ENCODE measurements around the gene CPEB1.

CPEB1 gene

DNA sequence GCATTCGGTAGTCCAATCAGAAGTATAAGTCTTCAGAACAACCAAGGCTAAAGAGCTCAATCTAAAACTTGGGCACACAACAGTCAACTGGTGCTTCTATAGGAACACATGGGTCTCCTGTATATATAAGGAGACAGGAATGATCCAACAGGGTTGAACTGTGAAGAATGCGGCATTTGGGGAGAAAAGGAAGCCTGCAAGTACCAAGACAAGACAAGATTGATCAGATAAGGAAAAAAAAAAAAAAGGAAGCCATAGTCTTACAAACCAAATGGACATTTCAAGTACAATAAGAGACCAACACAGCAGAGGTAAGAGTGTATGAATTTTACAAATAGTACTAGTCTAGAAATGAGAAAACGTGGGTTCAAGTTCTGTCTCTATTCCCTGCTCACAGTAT is 6.5 kb downstream of the CPEB1 start:
- H3K9me3 Mint-ChIP-seq = no peaks in the 10 kb centered on the region
- H3K36me3 Mint-ChIP-seq = no peaks in the 10 kb centered on the region
- no peak overlapping the region for H3K4me3 Mint-ChIP-seq
- H3K27me3 Mint-ChIP-seq = peaks cover 46% of the 10 kb centered on the region
- no peaks in the 10 kb centered on the region for H3K4me1 Mint-ChIP-seq
- H3K27ac Mint-ChIP-seq = no peak overlapping the region

DNA sequence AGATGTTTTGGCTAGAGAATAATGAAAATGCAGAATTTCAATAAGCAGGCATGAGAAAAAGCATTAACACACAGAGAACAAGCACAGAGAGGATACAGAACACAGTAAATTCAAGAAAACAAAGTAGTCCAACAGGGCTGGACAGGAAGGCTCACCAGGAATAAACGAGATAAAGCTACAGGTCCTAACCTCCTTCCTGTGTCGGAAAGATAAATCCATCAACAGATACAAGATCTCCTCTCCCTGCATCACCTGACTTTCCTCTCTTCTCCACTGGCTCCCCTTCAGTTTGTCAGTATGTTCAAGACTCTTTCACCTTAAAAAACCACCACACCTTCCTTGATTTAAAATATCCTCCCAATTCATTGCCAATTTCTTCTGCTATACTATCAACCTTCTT is 11.4 kb downstream of the CPEB1 start:
- no peak overlapping the region for H3K27ac Mint-ChIP-seq
- H3K9me3 Mint-ChIP-seq = no peaks in the 10 kb centered on the region
- H3K27me3 Mint-ChIP-seq = peaks cover 29% of the 10 kb centered on the region
- H3K4me1 Mint-ChIP-seq = no peaks in the 10 kb centered on the region
- H3K4me3 Mint-ChIP-seq = no peak overlapping the region
- H3K36me3 Mint-ChIP-seq = no peaks in the 10 kb centered on the region

DNA sequence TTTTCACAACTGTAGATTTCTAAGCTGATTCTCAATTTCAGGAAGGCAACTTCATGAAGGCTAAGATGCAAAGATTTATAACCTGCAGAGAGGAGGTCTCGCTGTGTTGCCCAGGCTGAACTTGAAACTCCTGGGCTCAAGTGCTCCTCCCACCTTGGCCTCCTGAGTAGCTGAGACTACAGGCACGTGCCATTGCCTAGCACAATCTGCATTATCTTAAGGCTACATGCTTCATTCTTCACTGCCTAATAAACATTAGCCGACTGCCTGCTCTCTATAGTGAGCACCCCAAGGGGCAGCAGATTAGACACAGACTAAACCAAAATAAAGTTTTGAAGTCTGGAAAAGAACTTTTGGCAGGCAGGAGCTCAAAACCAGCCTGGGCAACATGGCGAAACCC is 17.1 kb downstream of the CPEB1 start:
- no peak overlapping the region for H3K27ac Mint-ChIP-seq
- H3K4me3 Mint-ChIP-seq = no peak overlapping the region
- H3K36me3 Mint-ChIP-seq = no peaks in the 10 kb centered on the region
- no peaks in the 10 kb centered on the region for H3K27me3 Mint-ChIP-seq
- H3K9me3 Mint-ChIP-seq = no peaks in the 10 kb centered on the region
- H3K4me1 Mint-ChIP-seq = no peaks in the 10 kb centered on the region

DNA sequence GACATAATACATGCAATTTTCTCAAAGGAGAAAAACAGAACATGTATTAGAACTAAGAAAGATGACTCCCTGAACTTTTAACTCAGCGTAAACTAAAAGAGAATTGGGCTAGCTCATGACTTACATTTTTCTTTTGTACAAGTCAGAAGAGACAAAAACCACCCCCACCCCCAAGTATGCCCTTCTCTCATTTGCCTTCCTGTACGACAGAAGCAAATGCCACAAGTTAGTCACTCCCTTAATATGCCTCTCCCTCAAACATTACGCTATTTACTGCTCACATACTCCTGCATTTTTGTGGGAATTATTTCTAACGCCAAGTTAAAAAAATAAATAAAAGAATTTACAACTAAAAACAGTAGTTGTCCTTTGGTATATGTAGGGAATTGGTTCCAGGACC is 22.0 kb downstream of the CPEB1 start:
- no peak overlapping the region for H3K27ac Mint-ChIP-seq

DNA sequence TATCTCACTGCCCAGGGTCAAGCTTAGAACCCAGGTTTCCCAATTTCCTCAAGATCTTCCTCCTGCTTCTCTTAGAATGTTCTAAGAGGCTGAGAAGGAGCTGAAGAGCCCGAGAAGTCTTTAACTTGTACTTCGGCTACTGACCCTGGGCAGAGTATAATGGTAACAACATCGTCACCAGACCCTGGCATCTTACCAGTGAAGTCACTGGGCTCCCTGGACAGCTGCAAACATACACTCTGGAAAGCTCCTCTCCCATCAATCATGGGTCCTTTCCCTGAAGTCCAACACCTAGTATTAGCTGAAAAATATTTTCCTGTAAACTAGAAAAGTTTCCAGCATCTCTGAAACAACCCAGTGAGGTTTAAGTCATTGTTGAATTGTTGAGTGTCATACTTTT is 22.7 kb downstream of the CPEB1 start:
- Mint-ChIP-seq H3K4me3 (no peak overlapping the region), H3K36me3 (no peaks in the 10 kb centered on the region), H3K27ac (no peak overlapping the region), H3K27me3 (no peaks in the 10 kb centered on the region), H3K4me1 (no peaks in the 10 kb centered on the region), H3K9me3 (no peaks in the 10 kb centered on the region)

More for the DNA sequence above, 22.0 kb downstream of the CPEB1 start:
- no peaks in the 10 kb centered on the region for H3K4me1 Mint-ChIP-seq
- no peaks in the 10 kb centered on the region for H3K36me3 Mint-ChIP-seq
- no peaks in the 10 kb centered on the region for H3K9me3 Mint-ChIP-seq
- H3K4me3 Mint-ChIP-seq = no peak overlapping the region
- H3K27me3 Mint-ChIP-seq = no peaks in the 10 kb centered on the region

DNA sequence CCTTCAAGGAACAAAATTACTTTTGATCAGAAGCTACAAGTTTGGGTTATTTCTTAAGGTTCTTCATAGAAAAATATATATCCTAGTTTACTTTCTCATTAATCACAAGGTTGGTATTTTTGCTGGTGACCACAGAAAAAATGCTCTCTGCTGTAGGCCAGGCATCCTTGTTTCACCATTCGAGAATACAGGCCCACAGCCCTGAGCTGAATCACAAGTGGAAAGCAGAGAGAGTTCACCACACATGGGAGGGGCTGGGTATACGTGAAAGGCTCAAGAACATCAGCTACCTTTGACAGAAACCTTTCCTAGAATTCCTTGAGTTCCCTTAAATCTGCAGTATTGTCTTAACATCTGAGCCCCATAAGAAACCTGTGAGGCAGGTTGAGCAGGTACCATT is 23.2 kb downstream of the CPEB1 start:
- Mint-ChIP-seq H3K27ac (no peak overlapping the region), H3K4me1 (no peaks in the 10 kb centered on the region)

DNA sequence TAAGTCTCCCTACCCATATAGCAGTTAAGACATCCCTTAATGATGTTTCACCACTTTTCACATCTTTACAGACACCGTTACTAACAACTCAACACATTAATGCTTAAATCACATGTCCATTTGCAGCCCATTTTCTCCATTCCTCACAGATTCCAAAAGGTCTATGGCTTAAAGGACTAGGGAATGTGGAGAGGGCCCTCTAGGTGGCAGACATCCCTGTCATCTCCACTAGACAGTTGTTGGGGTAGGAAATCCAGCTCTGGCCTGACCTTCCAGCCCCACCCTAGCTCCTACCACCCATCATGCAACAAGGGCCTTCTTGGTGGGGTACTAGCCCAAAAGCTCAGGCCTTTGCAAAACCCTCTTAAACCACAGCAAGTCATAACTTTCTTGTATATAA is 25.2 kb downstream of the CPEB1 start:
- H3K9me3 Mint-ChIP-seq = no peaks in the 10 kb centered on the region
- H3K4me1 Mint-ChIP-seq = no peaks in the 10 kb centered on the region
- no peak overlapping the region for H3K27ac Mint-ChIP-seq
- peaks cover 2% of the 10 kb centered on the region for H3K27me3 Mint-ChIP-seq
- no peaks in the 10 kb centered on the region for H3K36me3 Mint-ChIP-seq
- no peak overlapping the region for H3K4me3 Mint-ChIP-seq

More for the DNA sequence above, 23.2 kb downstream of the CPEB1 start:
- no peak overlapping the region for H3K4me3 Mint-ChIP-seq
- no peaks in the 10 kb centered on the region for H3K9me3 Mint-ChIP-seq
- no peaks in the 10 kb centered on the region for H3K36me3 Mint-ChIP-seq
- no peaks in the 10 kb centered on the region for H3K27me3 Mint-ChIP-seq

DNA sequence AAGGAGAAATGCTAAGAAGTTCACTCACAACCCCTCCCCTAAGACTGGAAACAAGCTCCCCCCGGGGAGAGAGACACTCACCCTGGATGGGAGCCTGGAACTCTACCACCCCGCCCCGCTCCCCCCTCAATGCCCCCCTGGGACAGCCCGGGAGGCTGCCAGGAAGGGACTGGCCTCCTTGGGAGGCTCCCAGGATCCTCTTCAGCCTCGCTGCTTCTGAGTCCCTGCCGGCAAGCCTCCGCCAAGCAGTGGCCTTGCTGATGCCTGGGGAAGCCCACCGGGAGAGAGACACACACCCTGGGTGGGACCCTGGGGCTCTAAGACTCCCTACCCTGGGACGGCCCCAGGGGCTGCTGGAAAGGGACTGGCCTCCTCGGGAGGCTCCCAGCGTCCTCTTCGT is 33.4 kb downstream of the CPEB1 start:
- no peaks in the 10 kb centered on the region for H3K36me3 Mint-ChIP-seq
- H3K27ac Mint-ChIP-seq = no peak overlapping the region
- no peak overlapping the region for H3K4me3 Mint-ChIP-seq
- no peaks in the 10 kb centered on the region for H3K9me3 Mint-ChIP-seq
- no peaks in the 10 kb centered on the region for H3K4me1 Mint-ChIP-seq
- H3K27me3 Mint-ChIP-seq = peaks cover 3% of the 10 kb centered on the region

DNA sequence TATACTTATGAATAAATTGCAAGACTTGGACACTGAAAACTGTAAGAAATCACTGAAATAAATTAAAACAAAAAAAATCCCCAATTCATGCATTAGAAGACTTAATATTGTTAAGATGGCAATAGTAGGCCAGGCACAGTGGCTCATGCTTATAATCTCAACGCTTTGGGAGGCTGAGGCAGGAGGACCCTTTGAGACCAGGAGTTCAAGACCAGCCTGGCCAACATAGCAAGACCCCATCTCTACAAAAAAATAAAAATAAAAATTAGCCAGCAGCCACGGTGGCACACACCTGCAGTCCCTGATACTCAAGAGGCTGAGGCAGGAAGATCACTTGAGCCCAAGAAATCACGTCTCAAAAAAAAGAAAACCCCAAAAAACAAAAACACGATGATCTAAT is 35.8 kb downstream of the CPEB1 start:
- H3K4me3 Mint-ChIP-seq = no peak overlapping the region
- no peaks in the 10 kb centered on the region for H3K9me3 Mint-ChIP-seq
- no peaks in the 10 kb centered on the region for H3K36me3 Mint-ChIP-seq
- H3K4me1 Mint-ChIP-seq = no peaks in the 10 kb centered on the region
- H3K27me3 Mint-ChIP-seq = peaks cover 1% of the 10 kb centered on the region
- H3K27ac Mint-ChIP-seq = no peak overlapping the region

DNA sequence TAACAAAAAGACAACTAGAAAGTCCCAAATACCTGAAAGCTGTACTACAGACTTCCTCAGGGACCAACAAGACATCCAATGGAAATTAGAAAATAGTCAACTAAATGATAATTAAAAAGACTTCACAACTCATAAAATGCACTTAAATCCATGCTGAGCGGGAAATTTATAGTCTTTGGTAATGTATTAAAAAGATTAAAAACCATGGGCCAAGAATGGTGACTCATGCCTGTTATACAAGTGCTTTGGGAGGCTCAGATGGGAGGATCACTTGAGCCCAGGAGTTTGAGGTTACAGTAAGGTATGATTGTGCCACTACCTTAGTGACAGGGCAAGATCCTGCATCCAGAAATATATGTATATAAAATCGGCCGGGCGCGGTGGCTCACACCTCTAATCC is 45.0 kb downstream of the CPEB1 start:
- peaks cover 4% of the 10 kb centered on the region for H3K27me3 Mint-ChIP-seq
- no peaks in the 10 kb centered on the region for H3K4me1 Mint-ChIP-seq
- no peak overlapping the region for H3K27ac Mint-ChIP-seq
- peaks cover 1% of the 10 kb centered on the region for H3K36me3 Mint-ChIP-seq
- H3K9me3 Mint-ChIP-seq = no peaks in the 10 kb centered on the region
- no peak overlapping the region for H3K4me3 Mint-ChIP-seq

DNA sequence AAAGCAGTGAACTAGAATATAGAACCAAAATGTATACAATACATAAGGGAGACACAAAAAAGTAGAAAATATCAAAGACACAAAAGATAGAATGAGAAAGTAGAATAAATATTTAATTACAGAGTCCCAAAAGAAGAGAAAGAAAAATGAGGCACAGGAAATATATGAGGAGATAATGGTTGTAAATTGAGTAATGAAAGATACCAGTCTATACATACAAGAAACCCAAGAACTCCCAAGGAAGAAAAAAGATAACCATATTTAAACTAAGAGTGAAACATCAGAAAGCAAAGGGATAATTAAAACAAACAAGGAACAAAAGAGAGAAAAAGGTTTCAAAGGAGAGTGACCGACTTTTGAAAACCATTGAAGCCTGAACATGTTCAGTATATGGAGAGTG is 47.3 kb downstream of the CPEB1 start:
- H3K27me3 Mint-ChIP-seq = peaks cover 6% of the 10 kb centered on the region
- no peak overlapping the region for H3K4me3 Mint-ChIP-seq
- H3K27ac Mint-ChIP-seq = no peak overlapping the region
- H3K9me3 Mint-ChIP-seq = no peaks in the 10 kb centered on the region
- peaks cover 1% of the 10 kb centered on the region for H3K36me3 Mint-ChIP-seq
- H3K4me1 Mint-ChIP-seq = no peaks in the 10 kb centered on the region

DNA sequence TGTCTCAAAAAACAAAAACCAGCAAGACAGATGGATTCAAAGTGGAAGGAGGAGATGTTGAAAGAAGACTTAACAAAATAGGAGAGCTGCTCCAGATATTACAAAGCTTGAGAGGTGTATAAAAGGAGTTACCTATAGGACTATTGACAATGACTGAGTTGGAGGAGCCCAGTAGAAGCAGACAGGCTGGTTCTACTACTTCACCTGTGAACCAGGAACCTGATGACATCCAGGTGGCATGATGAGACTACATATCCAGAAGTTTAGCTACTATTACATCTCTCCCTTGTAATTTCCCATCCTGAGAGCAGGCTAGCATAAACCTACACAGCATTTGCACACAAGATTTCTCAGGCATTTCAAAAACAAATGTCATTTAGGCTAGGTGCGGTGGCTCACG is 49.3 kb downstream of the CPEB1 start:
- Mint-ChIP-seq H3K36me3 (peaks cover 1% of the 10 kb centered on the region), H3K9me3 (no peaks in the 10 kb centered on the region), H3K27me3 (peaks cover 6% of the 10 kb centered on the region), H3K27ac (no peak overlapping the region), H3K4me3 (no peak overlapping the region), H3K4me1 (no peaks in the 10 kb centered on the region)

DNA sequence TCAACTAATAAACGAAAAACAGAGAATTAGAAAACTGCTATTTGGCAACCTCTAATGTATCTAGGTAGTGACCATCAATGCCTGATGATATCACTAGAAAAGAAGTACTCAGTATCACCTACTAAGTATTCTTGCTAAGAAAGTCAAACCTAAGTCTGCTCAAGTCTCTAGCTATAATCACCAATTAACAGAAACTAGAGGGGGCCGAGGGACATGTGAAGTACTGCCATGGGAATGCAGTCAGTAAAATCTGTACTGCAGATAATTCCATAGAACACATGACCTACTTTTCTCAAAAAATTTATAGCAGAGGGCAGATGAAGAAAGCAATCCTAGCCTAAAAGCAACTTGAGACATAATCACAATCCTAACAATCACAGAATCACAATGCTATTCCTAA is 51.4 kb downstream of the CPEB1 start:
- H3K4me3 Mint-ChIP-seq = no peak overlapping the region
- peaks cover 5% of the 10 kb centered on the region for H3K27me3 Mint-ChIP-seq
- H3K27ac Mint-ChIP-seq = no peak overlapping the region
- H3K9me3 Mint-ChIP-seq = no peaks in the 10 kb centered on the region
- H3K36me3 Mint-ChIP-seq = no peaks in the 10 kb centered on the region
- H3K4me1 Mint-ChIP-seq = no peaks in the 10 kb centered on the region

DNA sequence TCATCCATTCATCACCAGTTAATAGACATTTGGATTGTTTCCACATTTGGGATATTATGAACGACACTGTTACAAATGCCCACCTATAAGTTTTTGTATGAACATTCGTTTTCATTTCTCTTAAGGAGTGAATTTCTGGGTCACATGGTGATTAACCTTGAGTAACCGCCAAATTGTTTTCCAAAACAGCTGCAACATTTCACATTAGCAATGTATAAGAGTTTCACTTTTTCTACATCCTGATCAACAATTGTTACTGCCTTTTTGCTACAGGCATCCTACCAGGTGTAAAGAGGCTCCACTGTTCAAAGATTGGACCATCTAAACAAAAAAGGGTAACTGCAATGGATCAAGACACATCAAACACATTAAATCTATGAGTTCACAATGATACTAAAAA is 52.0 kb downstream of the CPEB1 start:
- no peaks in the 10 kb centered on the region for H3K9me3 Mint-ChIP-seq
- H3K27ac Mint-ChIP-seq = no peak overlapping the region
- H3K4me3 Mint-ChIP-seq = no peak overlapping the region
- peaks cover 2% of the 10 kb centered on the region for H3K27me3 Mint-ChIP-seq
- no peaks in the 10 kb centered on the region for H3K36me3 Mint-ChIP-seq
- H3K4me1 Mint-ChIP-seq = no peaks in the 10 kb centered on the region

DNA sequence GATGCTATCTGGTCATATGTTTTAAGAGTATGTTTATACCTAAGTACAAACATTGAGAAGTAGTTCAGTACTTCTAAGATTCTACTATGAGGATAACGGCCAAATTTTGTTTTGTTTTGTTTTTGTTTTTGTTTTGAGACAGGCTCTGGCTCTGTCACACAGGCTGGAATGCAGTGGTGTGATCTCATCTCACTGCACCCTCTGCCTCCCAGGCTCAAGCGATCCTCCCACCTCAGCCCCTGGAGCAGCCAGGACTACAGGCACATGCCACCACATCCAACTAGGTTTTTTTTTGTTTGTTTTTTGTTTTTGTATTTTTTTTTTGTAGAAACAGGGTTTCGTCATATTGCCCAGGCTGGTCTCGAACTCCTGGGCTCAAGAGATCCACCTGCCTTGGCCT is 59.4 kb downstream of the CPEB1 start:
- no peak overlapping the region for H3K27ac Mint-ChIP-seq
- H3K36me3 Mint-ChIP-seq = no peaks in the 10 kb centered on the region
- H3K27me3 Mint-ChIP-seq = peaks cover 5% of the 10 kb centered on the region
- H3K4me3 Mint-ChIP-seq = no peak overlapping the region
- H3K4me1 Mint-ChIP-seq = no peaks in the 10 kb centered on the region
- no peaks in the 10 kb centered on the region for H3K9me3 Mint-ChIP-seq

DNA sequence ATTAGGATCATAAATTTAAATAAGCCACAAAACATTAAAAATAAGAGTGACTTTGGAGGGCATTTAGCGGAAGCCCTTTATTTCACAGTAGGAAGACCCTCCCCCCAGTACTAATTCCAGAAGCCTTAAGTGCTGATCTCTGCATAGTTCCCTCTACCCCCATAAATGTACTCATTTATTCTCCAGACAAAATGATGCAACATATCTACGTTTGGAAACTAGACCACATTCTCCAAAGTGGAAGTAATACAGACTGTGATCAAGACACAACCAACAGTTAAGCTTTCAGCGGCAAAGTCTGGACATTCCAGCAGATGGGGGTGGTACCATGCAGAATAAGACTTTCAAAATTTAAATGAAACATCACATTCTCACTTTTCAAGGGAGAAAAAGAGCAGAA is 62.1 kb downstream of the CPEB1 start:
- H3K27ac Mint-ChIP-seq = no peak overlapping the region
- H3K9me3 Mint-ChIP-seq = no peaks in the 10 kb centered on the region
- no peak overlapping the region for H3K4me3 Mint-ChIP-seq
- H3K27me3 Mint-ChIP-seq = peaks cover 10% of the 10 kb centered on the region
- no peaks in the 10 kb centered on the region for H3K4me1 Mint-ChIP-seq
- no peaks in the 10 kb centered on the region for H3K36me3 Mint-ChIP-seq

DNA sequence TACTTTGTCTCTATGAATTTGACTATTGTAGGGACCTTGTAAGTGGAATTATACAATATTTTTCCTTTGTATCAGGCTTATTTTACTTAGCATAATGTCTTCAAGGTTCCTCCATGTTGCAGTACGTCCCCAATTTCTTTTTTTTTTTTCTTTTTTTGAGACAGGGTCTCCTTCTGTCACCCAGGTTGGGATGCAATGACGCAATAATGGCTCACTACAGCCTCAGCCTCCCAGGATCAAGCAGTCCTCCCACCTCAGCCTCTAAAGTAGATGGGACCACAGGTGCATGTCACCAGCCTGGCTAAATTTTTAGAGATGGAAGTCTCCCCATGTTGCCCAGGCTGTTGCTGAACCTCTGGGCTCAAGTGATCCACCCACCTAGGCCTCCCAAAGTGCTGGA is 66.5 kb downstream of the CPEB1 start:
- H3K4me1 Mint-ChIP-seq = no peaks in the 10 kb centered on the region
- no peaks in the 10 kb centered on the region for H3K36me3 Mint-ChIP-seq
- H3K27me3 Mint-ChIP-seq = peaks cover 10% of the 10 kb centered on the region
- no peak overlapping the region for H3K27ac Mint-ChIP-seq
- H3K9me3 Mint-ChIP-seq = no peaks in the 10 kb centered on the region
- H3K4me3 Mint-ChIP-seq = no peak overlapping the region

DNA sequence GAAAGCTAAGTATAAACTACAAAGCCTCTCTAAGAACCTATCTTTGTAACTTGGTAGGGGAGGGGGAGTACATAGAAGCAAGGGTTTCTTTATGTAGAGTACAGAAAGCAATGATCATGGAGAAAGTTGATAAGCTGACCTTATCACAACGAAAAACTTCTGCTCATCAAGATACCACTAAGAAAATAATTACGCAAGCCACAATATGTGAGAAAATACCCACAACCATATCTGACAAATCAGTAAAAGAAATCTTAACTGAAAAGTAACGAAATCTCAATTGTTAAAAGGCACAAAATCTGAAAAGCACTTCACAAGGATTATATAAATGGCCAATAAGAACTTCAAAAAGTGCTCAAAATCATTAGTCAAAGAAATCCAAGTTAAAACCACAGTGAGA is 71.8 kb downstream of the CPEB1 start:
- Mint-ChIP-seq H3K4me1 (no peaks in the 10 kb centered on the region), H3K27me3 (peaks cover 6% of the 10 kb centered on the region), H3K27ac (no peak overlapping the region), H3K36me3 (no peaks in the 10 kb centered on the region), H3K4me3 (no peak overlapping the region), H3K9me3 (no peaks in the 10 kb centered on the region)

All from activated naive CD4-positive, alpha-beta T cell treated with anti-CD3 and anti-CD28 coated beads, Interleukin-2, amount 50 U/mL, for 24 hours (primary cell).